ENCODE data around the gene CASP12. TPM values are rescaled to one million over a fixed set of nuclear protein-coding genes. Genes with fewer than 3 reads are reported as not detected.

Gene CASP12
- total and polyA plus RNA-seq, 3 donors from 2014 or later = 0.31 to 0.94 TPM; not detected in 1

- Histone ChIP-seq H3K27me3 (no peaks in the 10 kb centered on the region), H3K27ac (peak overlapping the region; percentile 18 to 65), H3K9me3 (no peaks in the 10 kb centered on the region), H3K4me3 (peak overlapping the region; percentile 32), H3K4me1 (no peaks in the 10 kb centered on the region), H3K36me3 (ENCODE audit: low read depth, missing control alignments) (no peaks in the 10 kb centered on the region)
- no peak for DNase-seq
- TF ChIP-seq POLR2A (IDR thresholded peaks at IDR 0.05) = no peak
- TF ChIP-seq, protein P1, sequence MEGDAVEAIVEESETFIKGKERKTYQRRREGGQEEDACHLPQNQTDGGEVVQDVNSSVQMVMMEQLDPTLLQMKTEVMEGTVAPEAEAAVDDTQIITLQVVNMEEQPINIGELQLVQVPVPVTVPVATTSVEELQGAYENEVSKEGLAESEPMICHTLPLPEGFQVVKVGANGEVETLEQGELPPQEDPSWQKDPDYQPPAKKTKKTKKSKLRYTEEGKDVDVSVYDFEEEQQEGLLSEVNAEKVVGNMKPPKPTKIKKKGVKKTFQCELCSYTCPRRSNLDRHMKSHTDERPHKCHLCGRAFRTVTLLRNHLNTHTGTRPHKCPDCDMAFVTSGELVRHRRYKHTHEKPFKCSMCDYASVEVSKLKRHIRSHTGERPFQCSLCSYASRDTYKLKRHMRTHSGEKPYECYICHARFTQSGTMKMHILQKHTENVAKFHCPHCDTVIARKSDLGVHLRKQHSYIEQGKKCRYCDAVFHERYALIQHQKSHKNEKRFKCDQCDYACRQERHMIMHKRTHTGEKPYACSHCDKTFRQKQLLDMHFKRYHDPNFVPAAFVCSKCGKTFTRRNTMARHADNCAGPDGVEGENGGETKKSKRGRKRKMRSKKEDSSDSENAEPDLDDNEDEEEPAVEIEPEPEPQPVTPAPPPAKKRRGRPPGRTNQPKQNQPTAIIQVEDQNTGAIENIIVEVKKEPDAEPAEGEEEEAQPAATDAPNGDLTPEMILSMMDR (IDR thresholded peaks at IDR 0.05) = no peak
- intact Hi-C loops (cut with DNase I; ENCODE audit: low total_unique reads) = no loop called here
- 34 to 53% methylated on average over 3 to 4 of the region's 4 CpGs for WGBS, 2 donors
Observed at GRCh38 chr11:104917271-104918112, 19.2 kb upstream of the CASP12 start.

DNA sequence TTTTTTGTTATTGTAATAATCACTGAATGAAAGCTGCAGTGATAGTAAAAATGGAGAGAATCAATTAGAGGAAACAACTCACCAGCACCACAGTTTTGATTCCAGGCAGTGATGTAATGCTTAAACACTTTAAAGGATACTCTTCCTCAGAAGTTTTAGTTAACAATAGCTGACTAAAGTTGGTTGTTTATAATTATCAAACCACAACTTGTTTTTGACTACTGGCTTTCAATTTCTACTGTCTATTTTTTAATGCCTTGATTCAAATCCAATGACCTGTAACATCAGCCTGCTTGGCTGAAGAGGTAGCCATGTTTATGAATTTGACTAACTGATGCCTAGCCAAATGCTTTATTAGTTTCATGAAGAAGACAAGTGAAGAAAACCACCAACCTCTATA is 18.2 kb upstream of the CASP12 start:
- no peak overlapping the region for H3K27ac ChIP-seq
- DNase-seq = no peak
- intact Hi-C loops (cut with DNase I; ENCODE audit: low total_unique reads) = no loop called here
- no peaks in the 10 kb centered on the region for H3K27me3 ChIP-seq
- H3K9me3 ChIP-seq = no peaks in the 10 kb centered on the region
- no peak overlapping the region for H3K4me3 ChIP-seq
- no peaks in the 10 kb centered on the region for H3K36me3 ChIP-seq (ENCODE audit: low read depth, missing control alignments)
- no peak for TF ChIP-seq POLR2A (IDR thresholded peaks at IDR 0.05)
- TF ChIP-seq, protein P1 (IDR thresholded peaks at IDR 0.05) = no peak
- no peaks in the 10 kb centered on the region for H3K4me1 ChIP-seq

DNA sequence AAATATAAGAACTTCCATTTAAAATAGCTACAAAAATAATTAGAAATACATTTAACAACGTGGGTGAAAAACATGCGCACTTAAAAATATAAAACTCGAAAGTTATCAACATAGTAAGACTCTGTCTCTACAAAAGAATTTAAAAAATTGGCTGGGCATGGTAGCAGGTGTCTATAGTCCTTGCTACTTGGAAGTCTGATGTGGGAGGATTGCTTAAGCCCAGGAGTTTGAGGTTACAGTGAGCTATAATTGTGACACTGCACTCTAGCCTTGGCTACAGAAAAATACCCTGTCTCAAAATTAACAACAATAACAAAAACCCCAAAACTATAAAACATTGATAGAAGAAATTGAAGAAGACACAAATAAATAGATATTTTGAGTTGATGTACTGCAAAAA is 13.8 kb upstream of the CASP12 start:
- intact Hi-C loops (cut with DNase I; ENCODE audit: low total_unique reads) = no loop called here
- Histone ChIP-seq H3K36me3 (ENCODE audit: low read depth, missing control alignments) (no peaks in the 10 kb centered on the region), H3K9me3 (no peaks in the 10 kb centered on the region), H3K27ac (no peak overlapping the region), H3K27me3 (no peaks in the 10 kb centered on the region), H3K4me1 (no peaks in the 10 kb centered on the region), H3K4me3 (no peak overlapping the region)
- TF ChIP-seq, protein P1 (IDR thresholded peaks at IDR 0.05) = no peak
- 88 to 91% methylated on average over 3 of the region's 3 CpGs for WGBS, 2 donors
- no peak for DNase-seq

- no peak overlapping the region for H3K27ac ChIP-seq
- 81 to 94% methylated on average over 3 of the region's 3 CpGs for WGBS, 2 donors
Observed at GRCh38 chr11:104908186-104908531, 9.9 kb upstream of the CASP12 start.

More at GRCh38 chr11:104908186-104908531, 9.9 kb upstream of the CASP12 start:
- no peaks in the 10 kb centered on the region for H3K27me3 ChIP-seq
- intact Hi-C loops (cut with DNase I; ENCODE audit: low total_unique reads) = no loop called here
- H3K36me3 ChIP-seq (ENCODE audit: low read depth, missing control alignments) = no peaks in the 10 kb centered on the region
- no peaks in the 10 kb centered on the region for H3K9me3 ChIP-seq
- DNase-seq = no peak
- H3K4me3 ChIP-seq = no peak overlapping the region
- TF ChIP-seq POLR2A (IDR thresholded peaks at IDR 0.05) = no peak
- TF ChIP-seq, protein P1 (IDR thresholded peaks at IDR 0.05) = no peak
- H3K4me1 ChIP-seq = no peaks in the 10 kb centered on the region
